Amniotic epithelial cell (primary cell): ENCODE data around the gene GDF2.

Experiments used
- DNase-seq: peaks from one replicate; pipeline ENCODE4 v3.0.0-alpha.2; 2010; ENCODE audit warnings: low read depth

GDF2 gene

DNA sequence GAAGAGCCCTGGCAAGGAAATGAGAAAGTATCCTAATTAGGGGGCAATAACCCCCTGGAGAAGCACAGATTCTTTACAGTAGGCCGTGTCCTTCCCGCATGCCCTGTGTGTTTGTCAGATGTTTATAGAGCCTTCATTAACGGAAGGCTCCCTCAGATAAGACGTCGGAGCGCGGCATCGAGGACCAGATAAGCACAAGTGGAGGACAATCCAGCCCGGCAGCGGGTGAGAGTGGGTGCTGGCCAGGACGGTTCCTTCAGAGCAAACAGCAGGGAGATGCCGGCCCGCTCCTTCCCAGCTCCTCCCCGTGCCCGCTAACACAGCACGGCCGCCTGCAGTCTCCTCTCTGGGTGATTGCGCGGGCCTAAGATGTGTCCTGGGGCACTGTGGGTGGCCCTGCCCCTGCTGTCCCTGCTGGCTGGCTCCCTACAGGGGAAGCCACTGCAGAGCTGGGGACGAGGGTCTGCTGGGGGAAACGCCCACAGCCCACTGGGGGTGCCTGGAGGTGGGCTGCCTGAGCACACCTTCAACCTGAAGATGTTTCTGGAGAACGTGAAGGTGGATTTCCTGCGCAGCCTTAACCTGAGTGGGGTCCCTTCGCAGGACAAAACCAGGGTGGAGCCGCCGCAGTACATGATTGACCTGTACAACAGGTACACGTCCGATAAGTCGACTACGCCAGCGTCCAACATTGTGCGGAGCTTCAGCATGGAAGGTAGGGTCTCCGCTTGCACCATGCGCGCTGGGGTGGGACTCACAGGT lies at the start of gene GDF2:
Gene GDF2, plus strand, starts transcription at position 155 of the 762 bp plus-strand sequence. Its CDS starts 215 bp downstream, at position 370.
- no peak for DNase-seq

DNA sequence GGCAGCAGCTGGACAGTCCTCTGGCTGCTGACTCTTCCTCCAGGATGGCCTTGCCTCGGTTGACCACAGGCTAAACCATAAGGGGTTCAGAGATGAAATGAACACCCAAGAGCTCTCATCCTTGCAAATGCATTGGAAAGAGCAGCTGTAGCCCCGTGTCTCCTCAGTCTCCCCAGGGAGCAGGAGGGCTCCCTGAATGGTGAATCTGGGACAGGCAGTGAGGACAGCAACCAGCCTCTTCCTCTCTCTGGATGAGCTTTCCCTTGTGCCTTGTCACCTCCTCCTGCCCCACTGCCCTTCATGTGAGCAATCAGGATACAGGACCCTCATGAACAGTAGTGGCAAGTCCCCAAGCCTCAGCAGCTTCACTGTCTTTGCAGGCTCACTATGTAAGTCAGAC lies 46.2 kb upstream of the GDF2 start:
- no peak for DNase-seq

DNA sequence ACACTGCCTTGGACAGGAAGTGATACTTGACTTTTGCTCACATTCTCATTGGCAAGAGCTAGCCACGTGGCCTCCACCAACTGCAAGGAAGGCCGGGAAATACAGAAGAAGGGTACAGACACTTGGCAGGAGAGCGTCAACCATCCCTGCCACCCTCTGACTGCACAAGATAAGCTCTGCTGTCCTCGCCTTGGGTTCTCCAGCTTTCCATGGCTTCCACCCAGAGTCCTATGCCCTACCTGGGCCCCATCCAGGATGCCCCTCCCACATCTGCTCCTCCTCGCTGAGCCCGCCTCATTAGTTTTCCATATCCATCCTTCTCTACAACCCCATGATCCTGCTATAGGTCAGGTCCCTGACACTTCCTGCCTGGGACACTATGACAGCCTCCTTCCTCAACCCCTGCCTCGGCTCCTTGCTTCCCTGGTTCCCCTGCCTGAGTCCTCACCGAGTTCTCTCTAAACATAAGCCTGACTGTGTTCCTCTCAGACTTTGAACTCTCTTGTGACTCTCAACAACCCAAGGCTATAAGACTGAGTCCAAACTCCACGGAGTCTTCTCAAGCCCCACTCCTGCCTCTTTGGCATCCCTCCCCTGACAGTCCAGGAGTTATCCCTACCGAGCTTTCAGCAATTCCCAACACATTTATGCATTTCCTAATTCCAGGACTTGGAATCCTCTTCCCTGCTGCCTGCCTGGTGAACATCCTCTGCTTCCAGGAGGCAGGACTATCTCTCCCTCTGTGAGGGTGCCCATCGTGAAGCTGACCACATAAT lies 45.5 kb upstream of the GDF2 start:
- DNase-seq = no peak

DNA sequence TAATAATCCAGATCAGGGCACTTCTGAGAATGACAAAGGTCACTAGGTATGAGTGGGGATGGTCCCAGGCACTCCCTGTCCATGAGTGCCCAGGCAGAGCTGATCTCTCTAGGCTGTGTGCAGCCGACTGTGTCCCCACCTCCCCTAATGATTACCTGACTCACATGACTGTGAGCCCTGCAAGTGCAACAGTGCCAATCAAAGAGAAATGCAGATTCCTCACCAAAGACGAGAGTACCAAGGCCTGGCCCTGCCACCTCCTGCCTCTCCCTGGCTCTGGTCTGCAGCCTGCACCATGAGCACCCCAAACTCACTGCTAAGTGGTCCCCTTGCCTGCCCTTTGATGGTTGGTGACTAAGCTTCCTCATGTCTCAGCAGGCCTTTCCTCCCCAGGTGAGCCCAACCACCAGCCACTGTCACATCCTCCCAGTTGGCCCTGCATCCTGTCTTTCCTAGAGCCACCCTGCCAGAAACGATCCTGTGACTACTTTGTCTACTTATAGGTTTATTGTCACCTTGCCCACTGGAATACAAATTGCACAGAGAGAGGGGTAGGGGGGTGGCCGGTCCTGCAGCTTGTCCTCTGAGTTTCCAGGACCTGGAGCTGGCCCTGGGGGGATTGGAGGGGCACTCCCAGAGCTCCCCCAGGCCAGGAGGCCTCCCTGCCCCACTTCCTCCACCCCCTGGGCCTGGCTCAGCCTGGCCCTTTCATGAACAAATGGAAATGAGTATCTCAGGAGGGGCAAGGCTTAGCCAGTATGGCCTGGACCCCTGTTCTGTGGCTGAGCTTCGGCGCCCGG lies 44.7 kb upstream of the GDF2 start:
- DNase-seq = no peak

DNA sequence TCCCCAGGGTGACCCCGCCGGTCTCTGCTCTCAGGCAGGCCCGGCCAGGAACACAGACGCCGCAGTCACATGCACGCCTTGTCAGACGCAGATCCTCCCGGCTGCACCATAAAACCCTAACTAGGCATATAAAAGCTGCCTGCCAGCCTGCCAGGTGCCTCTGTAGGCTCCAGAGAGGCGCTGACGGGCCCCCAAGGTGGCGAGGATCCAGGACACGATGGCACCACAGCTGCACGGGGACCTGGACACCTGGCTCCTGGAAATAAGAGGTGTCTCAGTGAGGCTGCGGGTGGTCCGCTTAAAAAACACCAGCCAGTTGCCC lies 44.1 kb upstream of the GDF2 start:
- no peak for DNase-seq

DNA sequence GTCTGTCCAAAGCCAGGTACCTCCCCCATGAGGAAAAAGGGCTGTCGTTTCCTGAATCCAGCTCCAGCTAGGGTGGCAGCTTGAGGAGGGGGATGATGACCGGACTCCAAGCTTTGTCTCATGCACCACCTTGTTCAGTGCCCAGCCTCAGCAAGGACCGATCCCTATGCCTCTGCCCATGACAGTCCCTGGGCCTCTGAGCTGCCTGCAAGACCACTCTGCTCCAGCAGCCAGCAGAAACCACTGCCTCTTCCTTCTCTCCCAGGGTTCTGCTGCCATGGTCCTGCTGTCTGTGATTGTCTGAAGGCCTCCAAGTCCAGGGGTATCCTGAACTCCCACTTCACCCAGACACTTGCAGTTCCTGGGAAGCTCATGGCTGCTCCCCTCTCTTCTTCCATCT lies 43.5 kb upstream of the GDF2 start:
- no peak for DNase-seq

DNA sequence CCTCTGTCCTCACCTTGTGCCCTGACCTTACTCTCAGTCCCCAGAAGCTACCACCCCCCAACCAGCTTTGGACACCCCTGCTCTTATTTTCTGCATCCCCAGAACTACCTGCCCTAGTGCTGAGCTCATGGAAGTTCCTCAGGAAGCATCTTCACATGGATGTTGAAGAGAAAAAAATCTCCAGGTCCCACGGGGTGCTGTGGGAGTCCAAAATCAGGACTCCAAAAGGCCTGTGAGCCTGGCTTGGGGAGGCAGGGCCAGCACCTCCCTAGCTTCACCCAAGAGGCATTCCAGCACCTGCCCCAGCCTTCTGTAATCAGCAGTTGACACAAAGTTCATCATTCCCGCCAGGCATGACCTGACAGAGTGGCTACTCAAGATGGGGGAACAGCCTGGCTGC lies 43.0 kb upstream of the GDF2 start:
- no peak for DNase-seq

DNA sequence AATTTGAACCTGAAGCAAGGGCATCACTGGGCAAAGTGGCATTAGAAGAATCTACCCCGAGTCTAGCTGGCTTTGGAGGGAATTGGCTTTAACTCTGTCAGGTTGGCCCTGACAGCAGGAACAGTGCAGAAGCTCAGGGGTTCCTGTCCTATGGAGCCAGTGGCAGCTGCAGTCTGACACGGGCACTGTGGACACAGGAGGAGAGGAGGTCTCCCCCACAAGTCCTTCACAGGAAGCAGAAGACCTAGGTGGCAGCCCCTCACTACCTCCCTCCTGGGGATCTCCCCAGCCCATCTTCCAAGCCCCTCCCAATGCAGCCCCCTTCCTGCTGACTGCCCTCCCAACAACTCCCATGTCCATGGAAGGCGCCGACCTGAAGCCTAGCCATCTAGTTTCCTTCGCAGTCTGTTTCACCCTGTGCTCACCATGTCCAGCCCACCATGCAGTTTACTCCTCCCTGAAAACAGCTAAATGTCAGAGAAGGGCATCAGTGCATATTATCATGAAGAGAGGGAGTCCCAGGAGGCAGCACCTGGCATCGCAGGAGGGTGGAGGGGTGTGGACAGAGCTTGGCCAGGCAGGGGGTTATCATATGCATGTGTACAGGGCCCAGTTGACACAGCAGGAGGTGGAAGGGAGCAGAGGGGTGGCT lies 40.1 kb upstream of the GDF2 start:
- DNase-seq = no peak

DNA sequence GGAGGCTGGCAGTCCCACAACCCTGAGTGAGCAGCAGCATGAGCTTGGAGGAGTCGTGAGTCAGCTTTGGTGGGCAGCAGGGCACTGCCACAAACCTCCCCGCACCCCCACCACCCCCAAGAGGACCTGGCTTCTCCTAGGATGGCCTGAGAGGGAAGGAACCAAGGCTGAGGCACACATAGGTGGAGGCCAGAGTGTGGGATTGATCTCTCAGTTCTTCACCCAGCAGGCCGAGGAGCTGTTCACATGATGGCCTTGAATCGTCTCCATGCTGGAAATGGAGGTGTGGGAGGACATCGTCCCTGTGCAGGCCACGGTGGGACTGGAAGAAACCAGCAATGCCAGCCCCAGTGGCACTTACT lies 39.6 kb upstream of the GDF2 start:
- no peak for DNase-seq

DNA sequence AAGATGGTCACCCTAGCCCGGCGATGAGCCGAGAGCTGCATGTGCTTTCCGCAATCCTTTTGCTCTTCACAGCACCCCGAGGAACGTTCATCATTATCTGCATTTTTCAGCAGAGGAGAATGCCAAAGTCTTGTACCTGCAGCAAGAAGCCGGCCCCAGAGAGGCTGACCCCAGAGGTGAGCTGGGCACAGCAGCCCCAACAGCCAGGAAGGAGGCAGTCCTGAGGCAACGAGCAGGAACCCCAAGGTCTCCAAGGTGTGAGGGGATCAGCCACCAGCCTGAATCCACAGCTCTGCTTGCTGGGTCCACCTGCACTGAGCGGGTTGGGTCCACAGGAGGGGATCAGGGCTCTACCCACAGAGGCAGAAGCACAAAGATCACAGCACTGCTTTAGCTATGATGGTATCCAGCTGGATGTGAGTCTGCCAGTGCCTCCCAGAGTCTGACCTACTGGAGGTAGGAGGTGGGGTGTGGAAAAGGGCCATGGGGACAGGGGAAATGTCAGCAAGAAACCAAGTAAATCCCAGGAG lies 39.1 kb upstream of the GDF2 start:
- no peak for DNase-seq

DNA sequence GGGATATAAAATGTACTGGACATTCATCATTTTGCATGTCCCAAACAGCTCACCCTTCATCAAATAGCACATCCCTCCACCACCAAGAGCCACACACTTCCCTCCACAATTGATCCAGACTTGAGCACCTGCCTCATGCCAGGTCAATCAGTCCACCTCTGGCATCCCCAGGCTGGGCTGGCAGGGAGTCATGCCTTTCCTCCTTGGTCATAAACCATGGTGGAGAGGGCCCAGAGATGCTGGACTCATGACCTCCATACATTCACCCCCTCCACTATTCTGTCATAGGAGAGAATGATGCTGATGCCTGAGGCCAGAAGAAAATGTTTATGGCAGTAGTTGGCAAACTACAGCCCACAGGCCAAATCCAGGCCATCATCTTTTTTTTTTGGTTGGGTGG lies 38.4 kb upstream of the GDF2 start:
- no peak for DNase-seq

DNA sequence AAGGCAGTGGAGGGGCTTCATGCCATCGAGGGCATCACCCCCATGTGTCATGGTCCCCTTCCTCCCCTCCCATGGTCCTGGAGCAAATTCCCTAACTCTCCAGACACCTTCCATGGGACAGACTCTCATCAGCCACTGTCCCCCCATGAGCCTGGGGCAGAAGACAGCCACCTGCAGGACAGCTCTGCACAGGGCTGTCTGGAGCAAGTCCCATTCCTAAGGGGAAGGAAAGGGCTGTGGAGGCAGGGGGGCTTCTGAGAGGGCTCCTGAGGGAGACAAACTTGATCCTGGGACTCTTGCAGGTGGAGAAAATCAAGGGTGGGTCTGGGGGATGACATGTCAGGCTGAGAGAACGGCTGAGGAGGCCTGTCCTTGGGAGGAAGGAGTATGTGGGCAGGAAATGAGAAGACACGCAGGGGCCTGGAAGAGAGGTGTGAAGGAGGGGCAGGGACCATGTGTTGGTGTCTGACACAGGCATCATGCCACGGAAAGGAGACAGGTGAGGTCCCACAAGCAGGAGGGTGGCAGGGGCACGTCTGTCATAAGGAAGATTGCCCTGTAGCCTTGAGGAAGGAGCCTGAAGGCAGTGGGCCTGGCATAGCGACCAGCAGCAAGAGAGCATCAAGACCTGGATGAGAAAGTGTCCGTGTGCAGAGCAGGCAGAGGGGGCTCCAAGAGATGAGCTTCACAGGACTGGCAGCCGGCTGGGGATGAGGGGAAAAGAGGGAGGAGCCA lies 36.7 kb upstream of the GDF2 start:
- no peak for DNase-seq

DNA sequence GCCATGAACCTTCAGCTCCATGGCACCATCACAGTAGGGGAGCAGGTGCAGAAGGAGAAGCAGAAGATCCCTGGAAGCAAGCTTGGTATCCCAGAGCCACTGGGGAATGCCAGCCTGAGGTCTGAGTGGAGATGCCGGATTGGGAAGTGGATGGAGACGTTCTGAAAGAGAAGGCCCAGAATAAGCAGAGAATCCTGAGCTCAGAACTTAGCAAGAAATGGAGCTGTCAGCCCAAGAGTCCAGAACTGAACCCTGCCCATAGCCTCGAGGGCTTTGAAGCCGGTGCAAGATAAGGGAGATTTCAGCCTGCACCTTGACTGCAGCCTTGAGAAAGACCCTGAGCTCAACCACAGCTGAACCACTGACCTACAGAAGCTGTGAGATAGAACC lies 36.1 kb upstream of the GDF2 start:
- no peak for DNase-seq

DNA sequence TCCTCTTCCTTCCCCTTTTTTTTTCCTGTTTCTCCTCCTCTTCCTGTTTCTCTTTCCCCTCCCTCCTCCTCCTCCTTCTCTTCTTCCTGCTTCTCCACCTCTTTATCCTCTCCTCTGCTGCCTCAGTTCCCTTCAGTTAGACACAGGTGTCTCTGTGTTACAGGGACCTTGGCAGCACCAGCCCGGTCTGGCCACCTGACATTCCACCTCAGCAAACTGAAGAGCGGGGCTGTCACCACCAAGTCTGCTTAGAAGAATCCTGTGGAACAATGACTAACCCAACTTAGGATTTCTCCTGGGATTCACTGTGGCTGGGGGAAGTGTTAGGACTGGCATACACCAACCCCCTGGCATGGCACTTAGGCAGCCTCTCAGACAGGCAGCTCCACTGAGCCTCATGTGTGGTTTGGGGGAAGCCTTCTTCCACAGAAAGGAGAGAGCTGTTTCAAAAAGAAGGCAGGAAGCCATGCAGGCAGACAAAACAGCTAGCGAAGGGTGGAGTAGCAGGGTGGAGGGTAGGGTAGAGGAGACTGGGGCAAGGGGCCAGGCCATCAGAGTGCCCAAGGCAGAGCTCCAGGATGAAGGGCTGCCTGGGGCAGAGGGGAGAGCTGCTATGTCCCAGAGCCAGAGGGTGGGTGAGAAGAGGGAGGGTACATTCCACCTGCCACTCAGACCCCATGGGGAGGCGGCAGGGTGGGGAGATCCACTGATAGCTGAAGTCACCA lies 35.5 kb upstream of the GDF2 start:
- DNase-seq = no peak

DNA sequence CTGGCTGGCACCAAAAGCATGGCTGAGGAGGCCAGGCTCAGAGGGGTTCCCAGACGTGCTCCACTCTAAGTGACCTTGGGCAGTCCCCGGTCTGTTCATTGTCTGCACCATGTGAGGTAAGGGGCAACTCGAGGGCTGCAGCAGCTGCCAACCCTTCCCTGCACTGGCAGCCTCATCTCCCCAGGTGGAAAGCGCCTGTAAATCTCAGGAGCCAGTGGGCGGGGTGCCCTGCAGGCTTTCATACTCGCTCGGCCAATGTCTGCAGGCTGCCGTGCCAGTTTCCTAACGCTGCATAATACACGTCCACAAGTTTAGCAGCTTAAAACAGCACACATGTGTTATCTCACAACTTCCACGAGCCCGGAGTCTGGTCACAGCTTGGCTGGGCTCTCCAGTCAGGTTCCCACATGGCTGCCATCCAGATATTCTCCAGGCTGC lies 34.9 kb upstream of the GDF2 start:
- DNase-seq = no peak

DNA sequence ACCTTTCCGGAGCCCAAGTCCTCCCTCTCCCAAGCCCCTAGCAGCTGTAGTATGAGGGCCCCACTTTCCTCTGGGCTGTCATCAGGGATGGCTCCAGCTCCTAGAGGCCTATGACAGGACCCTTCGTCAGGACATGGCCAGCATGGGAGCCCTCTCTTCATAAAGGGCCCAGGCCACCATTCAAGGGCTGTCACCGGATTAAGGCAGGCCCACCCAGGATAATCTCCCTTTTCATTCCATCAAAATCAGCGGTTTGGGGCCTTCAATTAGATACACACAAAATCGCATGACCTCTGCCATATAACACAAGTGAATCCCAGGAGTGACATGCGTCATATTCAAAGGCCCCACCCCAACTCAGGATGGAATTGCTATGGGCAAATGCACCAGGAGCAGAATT lies 34.4 kb upstream of the GDF2 start:
- DNase-seq = no peak

DNA sequence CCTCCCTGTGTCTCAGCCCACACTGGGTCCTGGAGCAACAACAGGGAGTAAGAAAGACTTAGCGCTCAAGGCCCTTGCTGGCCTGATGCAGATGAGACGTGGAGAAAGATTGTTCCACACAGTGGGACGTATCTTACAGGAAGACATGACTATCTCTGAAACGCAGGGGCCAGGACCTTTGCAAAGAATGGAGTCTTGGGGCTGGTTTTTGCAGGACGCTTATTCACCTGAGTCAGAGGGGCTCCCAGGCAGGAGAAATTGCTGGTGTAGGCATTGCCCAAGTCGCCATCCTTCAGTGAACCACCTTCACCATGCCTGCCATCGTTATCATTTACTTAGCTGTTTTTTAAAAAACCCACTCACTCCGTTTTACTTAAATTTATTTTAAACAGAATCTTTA lies 34.0 kb upstream of the GDF2 start:
- no peak for DNase-seq

DNA sequence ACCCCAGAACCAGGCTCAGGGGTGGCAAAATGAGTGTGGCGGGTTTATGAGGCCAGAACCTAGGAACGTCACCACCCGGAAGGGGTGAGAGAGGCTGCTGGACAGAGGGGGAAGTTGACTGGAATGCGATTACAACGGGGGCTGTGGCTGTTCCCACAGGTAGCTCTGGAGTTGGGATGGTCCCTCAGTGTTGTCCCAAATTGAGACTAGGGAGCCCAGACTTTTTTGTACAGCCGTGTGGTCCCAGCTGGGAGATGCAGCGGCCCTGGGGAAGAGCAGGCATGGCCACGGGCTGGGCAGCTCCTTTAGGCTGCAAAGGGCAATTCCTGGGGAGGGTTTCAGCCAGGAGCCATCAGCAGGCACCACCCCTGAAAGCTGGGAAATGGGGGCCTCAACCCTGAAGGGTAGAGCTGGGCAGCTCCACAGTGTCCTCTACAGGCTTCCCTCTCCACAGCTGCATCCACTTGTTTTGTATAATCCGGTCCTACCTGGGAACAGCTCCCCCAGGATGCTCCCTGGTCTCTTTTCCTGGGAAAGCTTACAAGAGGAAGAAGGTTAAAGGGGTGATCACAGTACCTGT lies 33.2 kb upstream of the GDF2 start:
- DNase-seq = no peak

DNA sequence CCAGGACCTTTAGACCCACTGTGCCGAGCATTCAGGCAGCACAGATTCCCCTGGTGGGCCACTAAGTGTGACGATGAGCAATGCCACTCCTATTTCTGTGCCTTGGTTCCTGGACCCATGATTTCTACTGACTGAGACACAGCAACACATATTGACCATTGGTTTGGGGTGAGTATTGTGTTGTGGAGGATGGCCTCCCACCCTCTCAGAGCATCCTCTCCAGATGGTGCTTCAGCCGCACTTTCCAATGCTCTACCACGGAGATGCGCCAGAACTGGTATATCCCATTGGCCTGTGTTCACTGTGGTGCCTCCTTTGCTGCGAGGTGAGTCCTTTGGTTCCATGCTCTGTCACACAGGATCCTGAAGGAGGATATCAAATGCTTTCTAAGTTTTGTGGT lies 32.3 kb upstream of the GDF2 start:
- DNase-seq = no peak

DNA sequence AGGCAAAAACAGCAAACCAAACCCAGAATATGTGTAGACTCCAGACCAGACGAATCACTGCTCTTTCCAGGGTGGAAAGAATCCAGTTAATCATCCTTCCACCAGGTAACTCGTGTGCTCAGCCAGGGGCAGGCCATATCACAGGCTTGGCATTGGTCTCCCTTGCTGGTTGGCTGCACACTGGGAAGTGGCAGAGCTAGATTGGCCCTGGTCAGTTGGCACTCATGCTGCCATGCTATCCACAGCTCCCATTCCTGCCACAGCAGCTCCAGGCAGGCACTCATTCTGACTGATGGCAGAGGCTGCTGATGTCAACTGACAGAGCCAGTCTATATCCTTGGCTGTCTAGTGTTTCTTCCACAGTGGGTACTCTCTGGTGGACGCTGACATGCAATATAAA lies 31.9 kb upstream of the GDF2 start:
- no peak for DNase-seq

DNA sequence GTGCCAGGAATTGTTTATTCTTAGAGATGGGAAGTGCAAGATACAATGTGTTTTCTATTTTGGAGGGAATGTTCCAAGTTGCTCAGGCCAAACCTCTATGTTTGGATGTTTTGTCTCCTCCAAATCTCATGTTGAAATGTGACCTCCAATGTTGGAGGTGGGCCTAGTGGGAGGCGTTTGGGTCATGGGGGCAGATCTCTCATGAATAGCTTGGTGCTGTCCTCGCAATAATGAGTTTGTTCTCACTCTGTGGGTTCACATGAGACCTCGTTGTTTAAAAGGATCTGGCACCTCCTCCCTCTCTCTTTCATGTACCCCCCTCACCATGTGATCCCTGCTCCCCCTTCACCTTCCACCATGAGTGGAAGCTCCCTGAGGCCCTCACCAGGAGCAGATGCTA lies 30.6 kb upstream of the GDF2 start:
- no peak for DNase-seq
